ENCODE results near the gene IGLL1.

DNA sequence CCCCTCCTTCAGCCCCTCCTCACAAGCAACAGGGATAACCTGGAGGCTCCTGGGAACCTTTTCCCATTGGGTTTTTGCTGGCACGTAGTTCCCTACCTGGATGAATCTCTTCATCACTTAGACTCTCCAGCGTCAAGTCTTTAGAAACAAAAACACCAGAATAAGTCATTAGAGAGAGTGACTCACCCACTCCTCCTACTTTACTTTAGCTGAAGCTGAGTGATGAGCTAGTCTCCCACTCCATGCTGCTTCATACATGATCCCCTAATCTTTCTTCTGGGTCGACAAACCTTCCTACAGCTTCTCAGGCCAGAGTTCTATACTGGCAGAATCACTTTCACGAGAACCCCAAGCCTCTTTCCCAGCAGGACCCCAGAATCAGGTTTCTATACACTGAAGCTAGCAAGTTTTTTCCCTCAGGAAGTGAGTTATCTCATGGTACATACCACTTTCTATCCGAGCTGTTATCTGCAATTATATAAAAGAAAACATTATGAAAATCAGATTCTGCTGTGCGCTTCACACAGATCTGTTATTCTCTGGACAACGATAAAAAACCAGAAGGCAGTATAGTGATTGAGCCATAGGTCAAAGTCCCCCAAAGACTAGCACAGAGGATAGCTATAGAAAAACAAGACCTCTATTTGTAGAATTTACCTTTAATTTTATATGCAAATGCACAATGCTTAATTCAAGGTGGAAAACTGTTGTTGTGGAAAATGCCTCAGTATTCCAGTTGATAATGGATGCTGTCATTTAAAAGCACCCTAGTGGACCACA lies 33.3 kb upstream of the IGLL1 start:
- no peak for TF ChIP-seq EZH2 (IDR thresholded peaks at IDR 0.05; ENCODE audit: insufficient read depth, poor library complexity, severe bottlenecking)
- TF ChIP-seq EZH2phosphoT487 (IDR thresholded peaks at IDR 0.05; ENCODE audit: insufficient read depth, low read depth), result no peak

All from GM23248 (cell line).